PC-9 (cell line): ENCODE measurements around the gene YRDC. TPM values are rescaled to one million over a fixed set of nuclear protein-coding genes. Genes with fewer than 3 reads are reported as not detected.
"Not testable (repeated sequence)": the region's sequence is repeated elsewhere in the genome, so short reads cannot be mapped to it uniquely, and the experiment has no call there.

Experiments
- BruUV-seq: library from RNA; stranded (reverse); fragments of 400-500 nt; replicated peaks from 2 replicates; lab custom pipeline; 2021; lab: Mats Ljungman, UMichigan
- CTCF ChIA-PET: fragments of 300-600 bp; sonication (Branson Sonifier 250); formaldehyde crosslinking; loops from one replicate; lab custom pipeline; 2022; ENCODE audit warnings: antibody characterized with exemption; lab: Charles Lee
- POLR2A ChIA-PET: fragments of 300-600 bp; sonication (Branson Sonifier 250); formaldehyde crosslinking; loops from one replicate; lab custom pipeline; 2022; ENCODE audit warnings: antibody characterized with exemption; ENCODE audit not compliant: unreplicated experiment; lab: Charles Lee
- DNase-seq, 2 experiments: peaks; one replicate each; pipeline versions ENCODE4 v3.0.0 to v3.0.0-alpha.2; 2015 to 2022; ENCODE audit warnings: mixed read lengths in 1 of 2
- H2AFZ ChIP-seq: fragments of 200-600 bp; sonication (generic); 2 replicates; pipeline ENCODE4 v1.8.1; 2017; ENCODE audit warnings: antibody characterized with exemption
- H3F3A ChIP-seq: fragments of 200-600 bp; sonication (generic); 2 replicates; pipeline ENCODE4 v1.8.1; 2017; ENCODE audit warnings: antibody characterized with exemption, mild to moderate bottlenecking, low read depth; ENCODE audit not compliant: insufficient read depth
- H3K27ac ChIP-seq: fragments of 200-600 bp; sonication (generic); 2 replicates; pipeline ENCODE4 v1.6.1; 2016; ENCODE audit warnings: mixed run types
- H3K27me3 ChIP-seq: fragments of 200-600 bp; sonication (generic); 2 replicates; pipeline ENCODE4 v1.6.1; 2016; ENCODE audit warnings: low read depth, mixed run types; ENCODE audit not compliant: insufficient read depth
- H3K36me3 ChIP-seq: fragments of 200-600 bp; sonication (generic); 2 replicates; pipeline ENCODE4 v1.6.1; 2016; ENCODE audit warnings: low read depth, mixed run types
- H3K4me1 ChIP-seq: fragments of 200-600 bp; sonication (generic); replicated peaks from 2 replicates; pipeline ENCODE4 v1.6.1; 2016; ENCODE audit warnings: mixed run types; ENCODE audit not compliant: insufficient read depth
- H3K4me2 ChIP-seq: fragments of 200-600 bp; sonication (generic); 2 replicates; pipeline ENCODE4 v1.6.1; 2017; ENCODE audit warnings: mixed run types
- H3K4me3 ChIP-seq: fragments of 200-600 bp; sonication (generic); 2 replicates; pipeline ENCODE4 v1.6.1; 2016; ENCODE audit warnings: mixed run types
- H3K79me2 ChIP-seq: fragments of 200-600 bp; sonication (generic); 2 replicates; pipeline ENCODE4 v1.6.1; 2017; ENCODE audit warnings: low read depth, mixed run types
- H3K9me2 ChIP-seq: fragments of 200-600 bp; sonication (generic); 2 replicates; pipeline ENCODE4 v1.8.1; 2017; ENCODE audit warnings: mild to moderate bottlenecking; ENCODE audit not compliant: insufficient read depth
- H3K9me3 ChIP-seq: fragments of 200-600 bp; sonication (generic); 2 replicates; pipeline ENCODE4 v1.8.1; 2016; ENCODE audit warnings: low read depth; ENCODE audit not compliant: insufficient read depth
- H4K20me1 ChIP-seq: fragments of 200-600 bp; sonication (generic); 2 replicates; pipeline ENCODE4 v1.8.1; 2017; ENCODE audit not compliant: insufficient read depth
- EZH2 ChIP-seq: fragments of 200-600 bp; sonication (generic); IDR thresholded peaks from 2 replicates; pipeline ENCODE4 v1.8.0; 2017; ENCODE audit warnings: antibody characterized with exemption, low read depth
- intact Hi-C: fragments of 100-400 bp; cut with micrococcal nuclease; formaldehyde crosslinking; loops from one replicate; pipeline ENCODE4 v1.10.0; 2022; ENCODE audit not compliant: unreplicated experiment
- total RNA-seq: library from RNA; stranded (reverse); gene quantifications from 2 replicates; pipeline ENCODE4 v1.2.3, GENCODE V29; 2021
- TF ChIP-seq, protein P1 (sequence below): fragments of 200-600 bp; sonication (generic); conservative IDR thresholded peaks from 2 replicates; pipeline ENCODE4 v1.6.1; 2017; ENCODE audit warnings: mixed run types, antibody characterized with exemption, mild to moderate bottlenecking, moderate library complexity

Gene YRDC
- total RNA-seq, 1 experiment from 2014 or later: 13.2 TPM

DNA sequence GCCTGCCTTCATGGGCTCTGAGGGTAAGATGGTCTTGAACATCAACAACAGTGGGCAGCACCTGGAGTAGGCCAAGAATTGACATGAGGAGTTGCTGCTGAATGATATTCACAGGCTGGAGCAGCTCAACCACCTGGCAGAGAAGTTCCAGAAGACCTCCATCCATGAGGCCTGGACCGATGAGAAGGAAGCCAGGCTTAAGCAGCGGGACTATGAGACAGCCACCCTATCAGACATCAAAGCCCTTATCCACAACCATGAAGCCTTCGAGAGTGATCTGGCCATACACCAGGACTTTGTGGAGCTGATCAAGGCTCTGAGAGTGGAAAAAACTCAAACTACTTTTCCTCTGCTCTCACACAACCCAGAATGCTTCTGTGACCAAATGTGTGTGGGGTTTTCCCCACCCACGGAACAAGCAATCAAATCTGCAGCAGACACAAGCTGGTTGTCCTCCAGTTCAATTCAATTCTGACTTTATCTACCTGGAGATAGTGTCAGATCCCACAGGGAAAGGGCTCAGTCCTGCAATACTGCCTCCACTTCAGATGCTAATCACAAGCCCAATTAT lies 31.0 kb downstream of the YRDC start:
- no peak overlapping the region for H3K4me2 ChIP-seq
- CTCF ChIA-PET: no interaction called here
- no peaks in the 10 kb centered on the region for H3K4me1 ChIP-seq
- H3K9me3 ChIP-seq: no peaks in the 10 kb centered on the region; the same call in 1 of the 2 replicates
- H3K27me3 ChIP-seq: peaks cover 8% of the 10 kb centered on the region; the same call in 1 of the 2 replicates
- no peaks in the 10 kb centered on the region for H3K79me2 ChIP-seq
- no peaks in the 10 kb centered on the region for H3K36me3 ChIP-seq
- DNase-seq: no peak
- no peak overlapping the region for H2AFZ ChIP-seq
- intact Hi-C loops: no loop called here
- POLR2A ChIA-PET: no interaction called here
- no TSS peak for BruUV-seq
- H3K4me3 ChIP-seq: no peak overlapping the region
- no peak overlapping the region for H3K27ac ChIP-seq
- H4K20me1 ChIP-seq: no peaks in the 10 kb centered on the region
- TF ChIP-seq, protein P1, sequence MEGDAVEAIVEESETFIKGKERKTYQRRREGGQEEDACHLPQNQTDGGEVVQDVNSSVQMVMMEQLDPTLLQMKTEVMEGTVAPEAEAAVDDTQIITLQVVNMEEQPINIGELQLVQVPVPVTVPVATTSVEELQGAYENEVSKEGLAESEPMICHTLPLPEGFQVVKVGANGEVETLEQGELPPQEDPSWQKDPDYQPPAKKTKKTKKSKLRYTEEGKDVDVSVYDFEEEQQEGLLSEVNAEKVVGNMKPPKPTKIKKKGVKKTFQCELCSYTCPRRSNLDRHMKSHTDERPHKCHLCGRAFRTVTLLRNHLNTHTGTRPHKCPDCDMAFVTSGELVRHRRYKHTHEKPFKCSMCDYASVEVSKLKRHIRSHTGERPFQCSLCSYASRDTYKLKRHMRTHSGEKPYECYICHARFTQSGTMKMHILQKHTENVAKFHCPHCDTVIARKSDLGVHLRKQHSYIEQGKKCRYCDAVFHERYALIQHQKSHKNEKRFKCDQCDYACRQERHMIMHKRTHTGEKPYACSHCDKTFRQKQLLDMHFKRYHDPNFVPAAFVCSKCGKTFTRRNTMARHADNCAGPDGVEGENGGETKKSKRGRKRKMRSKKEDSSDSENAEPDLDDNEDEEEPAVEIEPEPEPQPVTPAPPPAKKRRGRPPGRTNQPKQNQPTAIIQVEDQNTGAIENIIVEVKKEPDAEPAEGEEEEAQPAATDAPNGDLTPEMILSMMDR: no peak
- TF ChIP-seq EZH2: no peak
- H3F3A ChIP-seq: no peaks in the 10 kb centered on the region
- H3K9me2 ChIP-seq: no peaks in the 10 kb centered on the region

DNA sequence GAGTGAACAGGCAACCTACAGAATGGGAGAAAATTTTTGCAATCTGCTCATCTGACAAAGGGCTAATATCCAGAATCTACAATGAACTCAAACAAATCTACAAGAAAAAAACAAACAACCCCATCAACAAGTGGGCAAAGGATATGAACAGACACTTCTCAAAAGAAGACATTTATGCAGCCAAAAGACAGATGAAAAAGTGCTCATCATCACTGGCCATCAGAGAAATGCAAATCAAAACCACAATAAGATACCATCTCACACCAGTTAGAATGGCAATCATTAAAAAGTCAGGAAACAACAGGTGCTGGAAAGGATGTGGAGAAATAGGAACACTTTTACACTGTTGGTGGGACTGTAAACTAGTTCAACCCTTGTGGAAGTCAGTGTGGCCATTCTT lies 36.6 kb downstream of the YRDC start:
- H3K9me2 ChIP-seq, H3K79me2 ChIP-seq, H3K4me1 ChIP-seq, CTCF ChIA-PET, H3K27ac ChIP-seq, H4K20me1 ChIP-seq, H3K4me2 ChIP-seq, H3K4me3 ChIP-seq, H3K9me3 ChIP-seq, POLR2A ChIA-PET, DNase-seq, BruUV-seq, H2AFZ ChIP-seq, H3K36me3 ChIP-seq, H3F3A ChIP-seq, intact Hi-C loops: not testable (repeated sequence)
- peaks cover 45% of the 10 kb centered on the region for H3K27me3 ChIP-seq

DNA sequence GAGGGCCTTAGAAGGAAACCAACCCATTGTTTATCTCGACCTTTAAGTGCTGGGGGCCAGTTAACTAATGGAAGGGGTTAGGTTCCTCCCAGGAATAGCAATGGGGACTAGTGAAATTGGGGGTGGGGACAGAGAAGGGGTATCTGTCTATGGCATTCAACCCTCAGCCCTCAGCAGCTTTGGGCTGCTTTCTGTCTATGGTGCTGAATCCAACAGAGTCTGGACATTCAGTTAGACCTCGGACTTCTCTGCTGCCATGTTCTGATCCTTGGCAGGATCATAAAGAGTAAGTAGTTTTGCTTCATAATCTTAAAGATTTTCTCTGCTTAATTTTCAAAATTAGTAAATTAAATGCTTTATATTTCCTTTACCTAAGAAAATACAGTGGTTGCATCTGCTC lies 40.5 kb downstream of the YRDC start:
- no peak for TF ChIP-seq EZH2
- TF ChIP-seq, protein P1: no peak
- no TSS peak for BruUV-seq
- no peaks in the 10 kb centered on the region for H4K20me1 ChIP-seq
- no peaks in the 10 kb centered on the region for H3K9me3 ChIP-seq
- ChIA-PET POLR2A (no interaction called here), CTCF (no interaction called here)
- no peak overlapping the region for H3K4me2 ChIP-seq
- no peaks in the 10 kb centered on the region for H3K36me3 ChIP-seq
- H3K4me3 ChIP-seq: no peak overlapping the region
- no peaks in the 10 kb centered on the region for H3K79me2 ChIP-seq
- intact Hi-C loops: no loop called here
- no peak overlapping the region for H3K27ac ChIP-seq
- no peak for DNase-seq
- H3F3A ChIP-seq: no peaks in the 10 kb centered on the region
- no peaks in the 10 kb centered on the region for H3K4me1 ChIP-seq
- no peaks in the 10 kb centered on the region for H3K9me2 ChIP-seq
- H2AFZ ChIP-seq: no peak overlapping the region
- peaks cover 82% of the 10 kb centered on the region for H3K27me3 ChIP-seq
